ENCODE measurements around the gene PCSK4. TPM values are rescaled to one million over a fixed set of nuclear protein-coding genes. Genes with fewer than 3 reads are reported as not detected.
"Not testable (repeated sequence)": the region's sequence is repeated elsewhere in the genome, so short reads cannot be mapped to it uniquely, and the experiment has no call there.

Gene PCSK4
- total RNA-seq, 1 donor from 2014 or later, result 0.96 TPM

- no peak for DNase-seq (ENCODE audit: low spot score)
Measured at GRCh38 chr19:1441677-1442438, 48.3 kb downstream of the PCSK4 start.

GRCh38 chr19:1441022-1441426 lies 49.1 kb downstream of the PCSK4 start:
- no peak for DNase-seq (ENCODE audit: low spot score)

- DNase-seq (ENCODE audit: low spot score), result no peak
Measured at GRCh38 chr19:1440418-1440801, 49.7 kb downstream of the PCSK4 start.

- DNase-seq (ENCODE audit: low spot score), result not testable (repeated sequence)
Measured at GRCh38 chr19:1439525-1440417, 50.4 kb downstream of the PCSK4 start.

- no peak for DNase-seq (ENCODE audit: low spot score)
Measured at GRCh38 chr19:1438933-1439354, 51.2 kb downstream of the PCSK4 start.

- DNase-seq (ENCODE audit: low spot score), result peak; percentile 99
Measured at GRCh38 chr19:1438035-1438932, 51.9 kb downstream of the PCSK4 start, which contains the start of gene RPS15. RPS15 (plus strand) TSS chr19:1438396; CDS start chr19:1438426, 30 bp downstream.

- DNase-seq (ENCODE audit: low spot score), result no peak
Measured at GRCh38 chr19:1437609-1438008, 52.5 kb downstream of the PCSK4 start.

GRCh38 chr19:1435378-1435989 lies 54.7 kb downstream of the PCSK4 start:
- no peak for DNase-seq (ENCODE audit: low spot score)

- no peak for DNase-seq (ENCODE audit: low spot score)
Measured at GRCh38 chr19:1434577-1435060, 55.5 kb downstream of the PCSK4 start.

- no peak for DNase-seq (ENCODE audit: low spot score)
Measured at GRCh38 chr19:1434040-1434366, 56.1 kb downstream of the PCSK4 start.

- no peak for DNase-seq (ENCODE audit: low spot score)
Measured at GRCh38 chr19:1433119-1434039, 56.8 kb downstream of the PCSK4 start.

- no peak for DNase-seq (ENCODE audit: low spot score)
Measured at GRCh38 chr19:1432507-1432887, 57.7 kb downstream of the PCSK4 start.

GRCh38 chr19:1431759-1432506 lies 58.2 kb downstream of the PCSK4 start:
- DNase-seq (ENCODE audit: low spot score), result no peak

Other genes starting within 250 kb of the PCSK4 start
- 189 TPM for gene ATP5F1D, start 248.6 kb downstream of the PCSK4 start, total RNA-seq
- 156 TPM for gene MIDN, start 241.8 kb downstream of the PCSK4 start, total RNA-seq
- 243 TPM for gene CIRBP, start 221.0 kb downstream of the PCSK4 start, total RNA-seq
- gene FAM174C, start 214.8 kb downstream of the PCSK4 start, total RNA-seq, result 53.2 TPM
- not detected for gene EFNA2, start 204.5 kb downstream of the PCSK4 start, total RNA-seq
- gene NDUFS7, start 106.4 kb downstream of the PCSK4 start, total RNA-seq, result 75.3 TPM
- 8.4 TPM for gene GAMT, start 88.8 kb downstream of the PCSK4 start, total RNA-seq
- gene DAZAP1, start 82.8 kb downstream of the PCSK4 start, total RNA-seq, result 110 TPM
- gene RPS15, start 52.0 kb downstream of the PCSK4 start, total RNA-seq, result 909 TPM
- gene APC2, start 40.2 kb downstream of the PCSK4 start, total RNA-seq, result 0.10 TPM
- 21.6 TPM for gene C19orf25, start 11.1 kb downstream of the PCSK4 start, total RNA-seq
- 7.4 TPM for gene REEP6, start 831 bp upstream of the PCSK4 start, total RNA-seq
- 1.8 TPM for gene ADAMTSL5, start 22.7 kb upstream of the PCSK4 start, total RNA-seq
- gene PLK5, start 33.7 kb upstream of the PCSK4 start, total RNA-seq, result not detected
- 20.5 TPM for gene MEX3D, start 78.0 kb upstream of the PCSK4 start, total RNA-seq
- 65.0 TPM for gene MBD3, start 102.5 kb upstream of the PCSK4 start, total RNA-seq
- 239 TPM for gene UQCR11, start 115.1 kb upstream of the PCSK4 start, total RNA-seq
- gene TCF3, start 162.3 kb upstream of the PCSK4 start, total RNA-seq, result 44.4 TPM

Data from mesenteric fat pad (tissue), 1 donor.